Dedifferentiated amniotic fluid mesenchymal stem cell (primary cell): ENCODE measurements around the gene MICAL3.
"Not testable (repeated sequence)": the region's sequence is repeated elsewhere in the genome, so short reads cannot be mapped to it uniquely, and the experiment has no call there.

Source experiments
- DNase-seq: peaks from one replicate; pipeline ENCODE4 v3.0.0-alpha.2; 2016; ENCODE audit errors: extremely low spot score

MICAL3 gene

DNA sequence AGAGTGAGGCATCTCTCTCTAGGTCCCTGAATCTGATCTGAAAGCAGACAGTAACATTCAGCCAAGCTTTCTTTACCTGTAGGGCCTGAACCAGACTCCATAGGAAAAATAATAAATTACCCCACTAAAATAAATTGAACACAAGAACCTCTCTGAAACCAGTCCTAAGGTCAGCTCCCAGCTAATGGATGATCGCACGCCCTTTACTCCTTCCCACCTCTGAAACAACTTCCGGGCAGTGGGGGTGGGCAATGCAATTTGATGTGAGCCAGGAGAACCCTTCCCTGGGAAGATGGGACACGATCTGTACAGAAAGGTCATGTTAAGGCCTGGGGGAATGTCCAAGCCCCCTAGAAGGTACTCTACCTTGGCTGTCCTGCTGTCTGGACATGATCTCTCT is 71.2 kb downstream of the MICAL3 start:
- DNase-seq: no peak

DNA sequence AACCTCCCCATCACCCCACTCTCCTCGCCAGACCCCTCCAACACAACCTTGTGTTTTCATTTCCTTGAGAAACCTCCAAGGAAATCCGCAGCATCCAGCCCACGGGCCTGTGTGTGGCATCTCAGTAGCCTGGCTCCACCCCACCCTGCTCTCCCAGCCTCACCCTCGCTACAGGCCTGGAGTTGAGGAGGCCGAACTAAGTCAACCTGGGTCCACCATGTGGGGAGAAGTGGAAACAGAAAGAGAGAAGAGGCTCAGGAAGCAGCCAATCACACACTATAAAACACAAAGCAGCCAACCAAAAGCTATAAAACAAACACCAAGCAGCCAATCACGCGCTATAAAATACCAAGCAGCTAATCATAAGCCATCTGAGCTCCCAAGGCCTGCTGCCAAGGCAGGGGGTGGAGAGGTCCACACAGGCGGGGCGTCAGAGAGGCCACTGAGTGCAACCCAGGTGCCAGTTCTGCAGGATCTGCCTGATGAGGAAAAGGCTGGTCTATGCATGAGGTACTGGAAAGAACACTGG is 72.0 kb downstream of the MICAL3 start:
- DNase-seq: no peak

DNA sequence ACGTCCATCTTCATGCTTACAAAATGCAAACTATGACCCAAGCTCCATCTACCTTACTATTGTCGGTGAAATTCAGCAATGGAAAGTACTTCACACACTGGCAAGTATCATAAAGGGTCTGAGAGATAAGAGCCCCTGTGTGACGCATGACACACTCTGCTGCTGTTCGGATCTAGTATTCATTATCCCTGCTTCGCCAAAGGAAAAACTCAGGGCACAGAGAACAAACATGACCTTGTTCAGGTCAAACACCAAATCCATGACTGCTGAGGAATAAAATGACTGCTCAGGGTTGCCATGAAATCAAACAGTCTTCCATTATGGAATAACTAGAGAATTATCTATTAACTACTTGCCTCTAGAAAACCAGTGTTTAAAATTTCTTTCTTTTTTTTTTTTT is 73.0 kb downstream of the MICAL3 start:
- DNase-seq: no peak

DNA sequence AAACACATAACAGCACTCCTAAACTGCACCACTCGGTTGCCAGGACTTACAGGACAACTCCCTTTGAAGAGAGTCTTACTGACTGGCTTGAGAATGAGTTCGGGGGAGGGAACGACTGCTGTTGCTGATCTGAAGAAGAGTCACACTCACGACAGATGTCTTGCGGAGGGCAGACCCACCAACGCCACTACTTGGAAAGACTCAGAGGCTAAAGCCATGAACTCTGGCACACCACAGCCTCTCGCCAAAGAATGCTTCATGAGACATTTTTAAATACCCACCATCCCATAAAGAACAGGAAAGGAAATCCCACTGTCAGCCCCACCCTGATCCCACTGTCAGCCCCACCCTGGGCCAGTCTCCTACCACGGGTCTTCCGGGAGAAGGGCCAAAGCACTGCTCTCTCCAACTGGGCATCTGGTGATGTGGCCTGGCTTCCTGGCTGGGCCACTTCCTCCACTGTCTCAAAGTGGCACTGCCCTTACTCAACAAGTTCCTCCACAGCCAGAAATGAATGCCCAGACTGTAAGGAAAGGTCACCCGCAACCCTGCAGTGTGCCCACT is 73.6 kb downstream of the MICAL3 start:
- no peak for DNase-seq

DNA sequence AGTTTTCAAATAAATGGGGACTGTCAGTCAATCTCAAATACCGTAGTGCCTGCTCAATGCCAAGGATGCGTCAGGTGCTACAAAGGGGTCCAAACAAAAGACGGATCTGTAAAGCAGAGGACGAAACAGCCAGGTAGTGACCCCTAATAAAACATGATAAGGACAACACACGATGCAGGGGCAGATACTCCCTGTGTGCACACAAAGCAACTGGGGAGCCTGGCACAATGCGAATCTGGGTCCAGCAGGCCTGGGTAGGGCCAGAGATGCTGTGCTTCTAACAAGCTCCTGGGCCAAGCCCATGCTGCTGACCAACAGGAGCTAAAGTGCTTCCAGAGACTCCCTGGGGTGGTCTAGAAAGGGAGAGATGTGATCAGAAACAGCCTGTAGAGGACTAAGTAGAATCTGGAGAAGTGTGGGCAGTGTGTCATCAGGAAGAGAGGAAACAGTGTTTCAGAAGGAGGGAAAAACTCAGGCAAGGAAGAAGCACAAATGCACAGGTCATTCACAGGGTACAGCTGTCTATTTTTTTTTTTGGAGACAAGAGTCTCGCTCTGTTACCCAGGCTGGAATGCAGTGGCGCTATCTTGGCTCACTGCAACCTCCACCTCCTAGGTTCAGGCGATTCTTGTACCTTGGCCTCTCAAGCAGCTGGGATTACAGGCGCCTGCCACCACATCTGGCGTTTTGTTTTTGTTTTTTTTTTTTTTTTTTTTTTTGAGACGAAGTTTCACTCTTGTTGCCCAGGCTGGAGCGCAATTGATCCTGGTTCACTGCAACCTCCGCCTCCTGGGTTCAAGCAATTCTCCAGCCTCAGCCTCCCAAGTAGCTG is 74.5 kb downstream of the MICAL3 start:
- no peak for DNase-seq

DNA sequence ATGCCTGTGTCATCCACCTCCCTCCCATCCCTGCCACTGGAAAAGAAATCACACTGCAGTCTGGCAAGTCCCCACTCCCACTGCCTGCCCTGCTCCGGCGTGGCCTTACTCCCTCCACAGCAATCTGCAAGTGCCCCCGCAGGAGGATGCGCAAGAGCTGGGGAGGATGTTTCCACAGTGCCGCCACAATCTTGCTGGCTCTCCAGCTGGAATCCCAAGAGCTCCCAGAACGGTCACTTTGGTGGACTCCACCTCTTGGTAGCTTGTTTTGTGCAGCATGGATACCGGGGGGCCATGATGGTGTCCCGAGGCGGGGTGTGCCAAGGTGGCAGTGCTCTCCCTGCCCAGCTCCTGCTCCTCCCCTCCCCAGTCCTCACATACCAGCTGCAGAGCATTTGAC is 76.3 kb downstream of the MICAL3 start:
- no peak for DNase-seq

DNA sequence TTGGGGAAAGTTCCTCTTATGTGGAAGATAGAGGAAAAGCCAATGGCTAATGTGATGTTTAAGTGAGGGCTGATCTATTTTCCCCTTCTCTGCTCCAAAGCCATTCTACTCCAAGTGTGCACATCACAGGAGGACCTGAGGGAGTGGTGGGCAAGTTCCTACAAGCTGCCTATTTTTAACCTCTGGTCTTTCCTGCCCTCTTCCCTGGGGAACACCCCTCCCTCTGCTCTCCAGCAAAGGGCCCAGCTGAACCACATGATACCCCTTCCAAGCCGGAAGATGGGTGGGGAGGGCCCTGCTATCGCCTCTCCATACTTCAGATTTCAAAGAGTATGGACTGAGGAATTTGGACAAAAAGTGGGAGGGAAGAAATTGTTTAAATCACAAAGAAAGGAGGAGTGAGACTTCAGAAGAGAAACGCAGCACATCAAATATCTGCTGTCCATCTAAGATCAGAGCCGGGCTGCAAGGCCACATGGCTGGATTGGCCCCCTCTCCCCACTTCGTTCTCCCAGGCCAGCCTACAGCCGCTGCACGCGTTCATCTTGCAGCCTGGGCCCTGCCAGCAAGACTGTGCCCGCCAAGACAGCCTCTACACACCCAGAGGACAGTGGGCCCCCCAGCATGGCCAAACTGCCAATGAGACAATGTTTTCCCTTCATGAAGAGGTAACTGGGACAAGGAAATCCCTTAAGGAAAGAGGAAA is 77.5 kb downstream of the MICAL3 start:
- no peak for DNase-seq

DNA sequence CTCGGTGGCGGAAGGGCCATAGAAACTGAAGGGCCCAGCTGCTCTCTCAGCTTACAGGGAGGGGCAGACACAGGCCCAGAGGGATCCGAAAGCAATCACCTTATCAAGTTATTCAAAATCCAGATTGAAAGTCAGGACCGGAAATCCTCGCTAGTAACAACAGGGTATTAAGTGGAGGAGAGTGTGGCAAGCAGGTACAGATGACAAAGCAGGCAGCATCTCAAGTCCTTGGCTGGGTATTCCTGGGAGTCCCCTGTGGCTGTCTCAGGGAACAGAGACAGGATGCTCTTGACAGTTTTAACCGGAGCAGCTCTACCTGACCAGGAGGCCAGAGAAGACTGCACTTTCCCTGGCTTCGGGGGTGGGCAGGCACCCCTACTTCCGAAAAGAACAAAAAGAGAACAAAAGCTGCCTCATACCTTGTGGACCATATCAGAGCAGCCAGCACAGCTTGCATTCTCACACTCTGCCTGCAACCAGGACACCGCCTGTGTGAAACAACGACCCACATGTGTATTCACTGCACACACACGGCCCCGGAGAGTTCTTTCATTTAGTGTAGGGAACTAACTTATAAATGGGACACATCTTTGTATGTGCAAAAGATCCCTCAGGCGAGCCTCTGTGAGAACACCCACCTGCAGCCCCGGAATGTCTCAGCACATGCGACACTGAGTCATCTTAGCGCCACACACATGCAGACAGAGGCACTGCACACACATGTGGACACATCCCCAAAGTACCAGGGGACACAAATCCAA is 78.3 kb downstream of the MICAL3 start:
- no peak for DNase-seq

DNA sequence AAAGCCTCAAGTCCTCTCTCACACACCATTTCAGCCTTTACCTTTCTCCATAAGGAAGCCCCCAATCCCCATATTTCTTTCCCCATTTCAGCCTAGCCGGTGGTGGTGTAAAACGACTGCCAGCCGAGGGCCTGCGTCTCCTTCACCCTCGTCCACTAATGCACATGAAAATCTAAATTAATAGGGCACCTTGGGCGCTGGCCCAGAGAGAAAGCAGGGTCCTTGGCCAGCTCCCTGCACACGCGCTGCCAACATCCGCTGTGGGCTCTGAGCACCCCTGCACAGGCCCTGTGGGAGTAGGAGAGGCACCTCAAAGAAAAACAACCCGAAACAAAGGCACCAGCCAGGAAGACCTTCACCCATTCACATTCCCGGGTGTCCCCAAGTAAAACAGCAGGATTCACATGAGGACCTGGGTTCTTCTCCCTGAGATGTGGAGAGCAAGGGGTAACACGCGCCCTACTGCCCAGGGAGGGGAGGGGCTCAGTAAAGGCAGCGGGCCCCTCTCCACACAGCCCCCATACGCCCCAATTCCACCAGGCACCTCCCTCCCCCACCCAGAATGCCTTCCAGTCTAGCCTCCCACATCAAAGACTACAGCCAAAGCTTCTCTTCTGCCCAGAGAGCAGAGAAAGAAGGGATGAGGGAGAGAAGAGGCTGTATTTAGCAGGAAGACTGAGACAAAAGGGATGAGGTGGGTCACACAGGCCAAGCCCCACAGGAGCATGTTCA is 79.0 kb downstream of the MICAL3 start:
- DNase-seq: no peak

DNA sequence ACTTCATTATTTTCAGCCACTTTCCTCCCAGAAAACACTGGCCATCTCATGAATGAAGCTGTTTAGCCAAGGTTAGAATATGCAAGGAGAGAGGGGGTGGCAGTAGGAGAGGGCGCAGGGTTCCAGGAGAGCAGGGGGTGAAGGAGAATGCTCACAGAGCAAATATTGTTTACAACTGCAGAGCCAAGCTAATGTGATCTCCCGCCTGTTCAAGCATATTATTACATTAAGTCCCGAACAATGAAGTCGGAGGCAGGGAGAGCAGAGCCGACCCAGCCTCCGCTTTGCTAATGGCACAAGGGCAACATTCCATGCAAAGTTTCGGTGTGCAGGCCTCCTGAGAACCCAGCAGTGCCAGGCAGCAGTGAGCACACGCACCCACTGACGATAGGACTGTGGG is 80.1 kb downstream of the MICAL3 start:
- no peak for DNase-seq

DNA sequence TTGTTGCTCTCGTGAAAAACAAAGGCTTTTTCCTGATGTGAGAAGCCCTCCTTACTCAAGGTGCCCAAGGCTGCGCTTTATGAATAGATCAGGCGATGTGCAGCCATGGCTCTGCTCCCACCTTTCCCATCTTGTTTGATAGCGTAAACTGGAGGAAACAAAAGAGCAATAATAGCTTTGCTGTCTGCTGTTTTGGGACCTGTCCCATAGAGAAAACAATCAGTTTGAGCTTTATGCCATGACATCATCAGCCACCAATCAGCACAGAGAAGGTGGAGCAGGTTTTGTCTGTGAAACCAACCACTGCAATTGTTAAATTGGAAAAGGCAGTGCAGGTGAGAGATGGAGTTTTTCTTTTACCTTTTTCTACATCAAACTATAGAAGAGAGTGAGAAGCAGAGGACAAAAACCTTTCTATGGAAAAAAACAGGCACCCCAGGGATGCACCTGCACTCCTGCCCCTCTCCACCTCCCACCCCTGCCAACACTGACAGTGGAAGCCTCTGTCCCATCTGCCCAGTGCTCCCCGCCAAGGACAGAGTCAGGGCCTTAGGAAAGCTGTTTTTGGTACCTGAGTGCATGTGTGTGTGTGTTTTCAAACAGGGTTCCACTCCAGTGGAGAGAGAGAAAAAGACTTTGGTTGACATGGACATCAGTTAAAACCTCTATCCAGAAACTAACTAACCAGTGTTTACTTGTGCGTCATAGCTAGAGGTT is 80.7 kb downstream of the MICAL3 start:
- no peak for DNase-seq

DNA sequence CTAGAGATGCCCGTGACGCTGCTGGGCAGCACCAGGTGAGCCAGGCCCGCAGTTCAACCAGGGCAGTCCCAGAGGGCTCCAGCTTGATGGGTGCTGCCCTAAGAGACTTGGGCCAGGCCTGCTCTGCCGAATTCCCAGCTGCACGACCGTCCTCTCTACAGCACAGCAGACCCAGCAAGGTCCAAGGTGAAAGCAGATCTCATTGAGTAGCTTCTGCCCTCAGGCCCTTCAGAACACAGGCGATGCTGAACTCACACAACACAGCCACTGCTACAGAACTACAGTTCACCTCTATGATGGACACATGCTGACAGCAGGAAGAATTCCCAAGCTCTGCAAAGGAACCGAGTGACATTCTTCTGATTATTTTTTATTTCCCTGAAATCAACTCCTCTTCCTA is 81.6 kb downstream of the MICAL3 start:
- DNase-seq: no peak

DNA sequence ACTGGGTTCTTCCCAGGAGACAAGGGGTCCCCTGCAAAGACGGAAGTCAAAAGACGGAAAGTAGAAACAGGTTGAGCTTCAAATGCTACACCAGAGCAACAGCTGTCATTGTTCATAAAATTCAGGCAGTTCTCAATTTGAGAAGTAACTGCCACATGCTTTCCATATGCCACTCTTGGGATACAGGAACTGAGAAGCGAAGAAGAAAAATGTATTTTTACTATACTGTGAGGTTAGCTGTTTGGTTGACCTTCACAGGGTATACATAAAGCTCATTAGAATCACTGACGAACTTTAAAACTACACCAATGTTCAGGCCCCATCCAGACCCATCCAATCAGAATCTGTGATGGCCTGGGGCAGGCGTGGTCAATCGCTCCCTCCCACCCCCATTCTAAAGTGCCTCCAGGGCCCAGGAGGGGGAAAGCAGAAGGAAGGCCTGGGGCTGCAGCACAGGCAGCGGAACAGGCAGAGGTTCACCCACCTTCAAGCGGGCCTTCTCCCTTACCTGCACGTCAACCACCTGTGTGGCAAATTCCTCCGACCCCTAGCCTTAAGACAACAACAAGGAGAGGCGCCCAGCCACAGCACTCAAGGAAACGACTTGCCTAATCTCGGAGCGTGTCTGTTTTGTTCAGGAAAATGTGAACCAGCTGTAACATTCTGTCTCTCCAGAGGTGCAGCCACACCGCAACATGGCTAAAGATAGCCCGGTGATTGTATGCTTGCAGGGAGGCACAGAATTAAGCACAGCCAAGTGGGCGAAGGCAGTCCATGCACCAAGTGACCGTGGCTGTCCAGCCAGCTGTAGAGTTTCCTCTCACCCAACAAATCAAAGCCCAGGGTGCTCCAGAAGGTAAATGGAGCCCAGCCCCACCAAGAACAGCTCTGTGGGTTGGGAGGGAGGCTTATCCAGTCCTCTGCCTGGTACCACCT is 82.6 kb downstream of the MICAL3 start:
- no peak for DNase-seq

DNA sequence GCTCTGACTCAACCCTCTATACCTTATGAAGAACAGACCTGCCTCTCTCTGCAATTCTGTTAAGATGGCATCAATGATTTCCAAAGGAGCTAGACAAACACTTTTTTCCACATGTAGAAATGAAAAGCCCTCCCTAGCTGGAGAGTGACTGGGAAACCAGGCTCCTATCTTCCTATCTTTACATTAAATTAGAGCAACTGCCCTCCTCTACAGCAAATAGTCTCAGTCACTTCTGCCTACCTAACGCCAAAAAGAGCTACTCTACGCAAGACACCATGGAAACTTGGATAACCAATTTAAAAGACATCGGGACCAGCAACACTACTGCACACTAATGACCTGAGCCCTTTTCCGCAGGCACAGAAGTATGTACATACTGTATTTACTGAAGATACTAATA is 84.8 kb downstream of the MICAL3 start:
- no peak for DNase-seq

DNA sequence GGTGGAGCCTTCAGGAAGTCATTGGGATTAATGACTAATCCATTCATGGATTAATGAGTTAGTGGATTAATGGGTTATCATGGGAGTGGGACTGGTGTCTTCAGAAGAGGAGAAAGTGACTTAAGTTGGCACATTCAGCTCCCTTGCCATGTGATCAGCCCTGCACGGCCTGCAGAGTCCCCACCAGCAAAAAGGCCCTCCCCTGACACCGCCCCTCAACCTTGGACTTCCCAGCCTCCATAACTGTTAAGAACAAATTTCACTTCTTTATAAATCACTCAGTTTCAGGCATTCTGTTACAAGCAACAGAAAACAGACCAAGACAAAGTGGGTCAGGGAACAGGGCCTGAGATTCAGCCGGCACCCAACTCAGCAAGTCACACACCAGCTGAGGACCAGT is 85.3 kb downstream of the MICAL3 start:
- no peak for DNase-seq

DNA sequence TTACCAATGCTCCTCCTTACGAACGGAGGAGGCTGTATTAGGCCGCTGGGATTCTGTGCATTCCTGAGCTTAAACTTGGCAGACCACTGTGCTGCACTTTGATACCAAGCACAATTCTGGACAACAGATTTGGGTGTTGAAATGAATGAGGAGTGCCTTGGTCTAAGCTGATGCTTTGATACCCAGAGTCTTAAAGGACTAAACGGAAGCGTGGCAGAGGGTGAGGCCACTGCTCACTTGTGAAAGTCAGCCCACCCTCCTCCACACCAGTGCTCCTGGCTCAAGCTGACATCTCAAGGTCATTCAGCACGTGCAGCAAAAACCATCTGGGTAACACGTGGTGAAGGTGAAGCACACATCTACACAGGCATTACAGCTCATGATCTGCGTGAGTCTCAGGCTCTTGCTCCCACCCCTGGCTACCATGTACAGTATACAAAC is 85.9 kb downstream of the MICAL3 start:
- DNase-seq: no peak

DNA sequence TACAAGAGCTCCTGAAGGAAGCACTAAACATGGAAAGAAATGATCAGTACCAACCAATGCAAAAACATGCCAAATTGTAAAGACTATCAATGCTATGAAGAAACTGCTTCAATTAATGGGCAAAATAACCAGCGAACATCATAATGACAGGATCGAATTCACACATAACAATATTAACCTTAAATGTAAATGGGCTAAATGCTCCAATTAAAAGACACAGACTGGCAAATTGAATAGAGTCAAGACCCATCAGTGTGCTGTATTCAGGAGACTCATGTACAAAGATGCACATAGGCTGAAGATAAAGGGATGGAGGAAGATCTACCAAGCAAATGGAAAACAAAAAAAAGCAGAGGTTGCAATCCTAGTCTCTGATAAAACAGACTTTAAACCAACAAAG is 91.9 kb downstream of the MICAL3 start:
- not testable (repeated sequence) for DNase-seq

DNA sequence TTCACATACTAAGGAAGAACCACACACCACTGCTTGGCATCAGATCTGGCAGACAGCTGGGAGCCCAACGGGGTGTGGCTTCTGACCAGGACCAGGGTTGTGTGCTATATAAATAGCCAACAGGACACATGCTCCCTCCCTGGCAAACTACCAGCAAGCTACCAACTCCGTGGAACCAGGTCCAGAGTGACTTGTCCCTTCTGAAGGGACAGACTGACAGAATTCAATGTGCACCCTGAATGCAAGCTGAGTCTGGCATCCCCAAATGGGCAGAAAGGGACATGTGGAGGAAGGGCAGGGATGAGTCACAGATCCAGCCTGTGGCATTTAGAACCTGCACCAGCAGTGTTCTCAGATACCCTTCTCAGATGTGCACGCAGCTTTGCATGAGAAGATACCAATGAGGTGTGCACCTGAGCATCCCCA is 92.9 kb downstream of the MICAL3 start:
- DNase-seq: no peak
